ENCODE measurements around the gene PYROXD2. TPM values are rescaled to one million over a fixed set of nuclear protein-coding genes. Genes with fewer than 3 reads are reported as not detected.

The PYROXD2 gene
- total RNA-seq, 5 donors from 2014 or later (not counting 1 experiment from before 2014, with no cell fraction given), result 16.4 to 27.5 (median 20.0) TPM

- POLR2A ChIA-PET, result no interaction called here
- H3K36me3 ChIP-seq (ENCODE audit: control insufficient read depth in 2 of 2, extremely low read depth in 1 of 2, insufficient read depth in 1 of 2, low read length in 1 of 2), result no peaks in the 10 kb centered on the region
Measured at GRCh38 chr10:98365406-98366061, 49.4 kb downstream of the PYROXD2 start.

DNA sequence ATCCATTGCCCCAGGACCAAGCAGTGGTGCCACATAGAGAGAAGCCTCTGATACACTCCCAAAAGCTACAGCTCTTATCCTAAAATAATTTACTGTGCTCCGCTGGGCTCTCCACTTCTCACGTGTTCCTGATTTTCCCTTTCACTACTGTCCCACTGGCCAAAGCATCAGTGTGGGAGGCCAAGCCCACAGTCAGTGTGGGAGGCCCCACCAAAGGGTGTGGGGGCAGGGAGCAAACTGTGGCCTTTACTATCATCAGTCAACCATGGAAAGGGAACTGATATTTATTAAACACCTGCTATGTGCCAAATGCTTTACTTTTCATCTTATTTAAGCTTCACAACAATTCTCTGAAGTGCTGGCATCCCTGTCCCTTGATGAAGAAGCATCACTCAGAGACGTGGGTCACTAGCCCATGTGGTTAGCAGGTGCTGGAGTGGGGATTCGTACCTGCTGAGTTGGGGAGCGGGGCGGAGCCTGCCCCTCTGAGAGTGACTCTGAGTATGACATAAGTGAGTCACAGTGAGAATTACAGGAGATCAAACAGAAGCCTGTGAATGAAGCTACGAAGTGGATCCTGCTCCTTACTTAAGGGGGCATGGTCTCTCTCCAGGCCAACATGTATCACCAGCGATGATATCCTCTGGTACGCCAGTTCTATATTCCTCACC is 50.4 kb downstream of the PYROXD2 start:
- Mint-ChIP-seq H3K9me3 (no peaks in the 10 kb centered on the region), H3K4me3 (no peak overlapping the region), H3K27ac (no peak overlapping the region), H3K4me1 (peaks cover 0 to 6% (median 4%) of the 10 kb centered on the region in 3 donors), H3K27me3 (peaks cover 4 to 8% of the 10 kb centered on the region in 2 donors), H3K36me3 (no peaks in the 10 kb centered on the region)
- CTCF ChIA-PET, result no interaction called here
- Histone ChIP-seq H3K4me1 (ENCODE audit: control insufficient read depth in 1 of 2, extremely low read depth in 1 of 2, insufficient read depth in 2 of 2, low read length in 2 of 2) (peaks cover 0 to 6% of the 10 kb centered on the region in 2 experiments), H3K4me3 (ENCODE audit: control insufficient read depth in 1 of 2, extremely low read depth in 1 of 2, low read length in 1 of 2) (no peak overlapping the region), H3K36me3 (ENCODE audit: control insufficient read depth in 2 of 2, extremely low read depth in 1 of 2, insufficient read depth in 1 of 2, low read length in 1 of 2) (no peaks in the 10 kb centered on the region), H3K9me3 (no peaks in the 10 kb centered on the region), H3K27ac (ENCODE audit: low read length) (no peak overlapping the region), H3K27me3 (replicated peaks in 1 of 2; ENCODE audit: control insufficient read depth in 2 of 2, extremely low read depth in 1 of 2, insufficient read depth in 2 of 2, low read length in 1 of 2) (peaks cover 0 to 3% of the 10 kb centered on the region in 2 experiments)
- POLR2A ChIA-PET, result no interaction called here
- no CpG with 5 or more reads among the region's 9 CpGs for WGBS (ENCODE audit: insufficient coverage)
- no peak for DNase-seq
- no peak for ATAC-seq (replicated peaks in 1 of 4)

More at GRCh38 chr10:98365406-98366061, 49.4 kb downstream of the PYROXD2 start:
- Mint-ChIP-seq H3K9me3 (no peaks in the 10 kb centered on the region), H3K27me3 (peaks cover 4 to 9% of the 10 kb centered on the region in 2 donors), H3K4me1 (peaks cover 0 to 6% (median 4%) of the 10 kb centered on the region in 3 donors), H3K4me3 (no peak overlapping the region), H3K27ac (no peak overlapping the region), H3K36me3 (no peaks in the 10 kb centered on the region)
- WGBS (ENCODE audit: insufficient coverage), result 85% methylated on average over 16 of the region's 18 CpGs
- Histone ChIP-seq H3K9me3 (no peaks in the 10 kb centered on the region), H3K27me3 (replicated peaks in 1 of 2; ENCODE audit: control insufficient read depth in 2 of 2, extremely low read depth in 1 of 2, insufficient read depth in 2 of 2, low read length in 1 of 2) (peaks cover 0 to 3% of the 10 kb centered on the region in 2 experiments), H3K4me1 (ENCODE audit: control insufficient read depth in 1 of 2, extremely low read depth in 1 of 2, insufficient read depth in 2 of 2, low read length in 2 of 2) (peaks cover 0 to 6% of the 10 kb centered on the region in 2 experiments), H3K27ac (ENCODE audit: low read length) (no peak overlapping the region), H3K4me3 (ENCODE audit: control insufficient read depth in 1 of 2, extremely low read depth in 1 of 2, low read length in 1 of 2) (no peak overlapping the region)
- CTCF ChIA-PET, result no interaction called here
- no peak for ATAC-seq (replicated peaks in 1 of 4)
- no peak for DNase-seq

DNA sequence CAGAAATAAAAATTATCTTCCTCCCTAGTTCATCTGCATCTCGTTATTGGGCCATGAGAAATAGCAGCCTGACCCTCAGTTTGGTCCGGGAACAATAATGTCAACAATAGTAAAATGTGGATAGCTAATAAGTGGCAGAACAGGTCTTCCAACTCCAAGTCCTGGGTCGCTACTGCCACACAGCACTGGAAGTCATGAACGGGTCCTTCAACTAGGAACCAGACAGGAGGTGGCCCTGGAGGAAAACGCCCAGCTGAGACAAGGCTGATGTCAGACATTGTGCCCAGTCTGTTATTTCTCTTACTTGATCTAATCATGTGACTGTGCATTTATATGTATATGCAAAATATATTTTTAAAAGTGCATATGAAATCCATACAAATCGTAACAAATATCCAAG is 51.8 kb downstream of the PYROXD2 start:
- H3K36me3 ChIP-seq (ENCODE audit: control insufficient read depth in 2 of 2, extremely low read depth in 1 of 2, insufficient read depth in 1 of 2, low read length in 1 of 2), result no peaks in the 10 kb centered on the region
- H3K4me3 ChIP-seq (ENCODE audit: control insufficient read depth in 1 of 2, extremely low read depth in 1 of 2, low read length in 1 of 2), result no peak overlapping the region
- peaks cover 5 to 8% of the 10 kb centered on the region in 2 donors for H3K27me3 Mint-ChIP-seq
- H3K4me1 ChIP-seq (ENCODE audit: control insufficient read depth in 1 of 2, extremely low read depth in 1 of 2, insufficient read depth in 2 of 2, low read length in 2 of 2), result peaks cover 0 to 6% of the 10 kb centered on the region in 2 experiments
- POLR2A ChIA-PET, result no interaction called here
- CTCF ChIA-PET, result no interaction called here
- no peak overlapping the region for H3K4me3 Mint-ChIP-seq
- no peak overlapping the region for H3K27ac Mint-ChIP-seq
- H3K4me1 Mint-ChIP-seq, result peaks cover 0 to 6% (median 4%) of the 10 kb centered on the region in 3 donors
- ATAC-seq (replicated peaks in 1 of 4) (no peak), DNase-seq (no peak)
- peaks cover 0 to 5% of the 10 kb centered on the region in 2 experiments for H3K27me3 ChIP-seq (replicated peaks in 1 of 2; ENCODE audit: control insufficient read depth in 2 of 2, extremely low read depth in 1 of 2, insufficient read depth in 2 of 2, low read length in 1 of 2)
- H3K36me3 Mint-ChIP-seq, result no peaks in the 10 kb centered on the region
- 94% methylated on average over 2 of the region's 6 CpGs for WGBS (ENCODE audit: insufficient coverage)
- no peaks in the 10 kb centered on the region for H3K9me3 Mint-ChIP-seq
- H3K27ac ChIP-seq (ENCODE audit: low read length), result no peak overlapping the region
- H3K9me3 ChIP-seq, result no peaks in the 10 kb centered on the region

DNA sequence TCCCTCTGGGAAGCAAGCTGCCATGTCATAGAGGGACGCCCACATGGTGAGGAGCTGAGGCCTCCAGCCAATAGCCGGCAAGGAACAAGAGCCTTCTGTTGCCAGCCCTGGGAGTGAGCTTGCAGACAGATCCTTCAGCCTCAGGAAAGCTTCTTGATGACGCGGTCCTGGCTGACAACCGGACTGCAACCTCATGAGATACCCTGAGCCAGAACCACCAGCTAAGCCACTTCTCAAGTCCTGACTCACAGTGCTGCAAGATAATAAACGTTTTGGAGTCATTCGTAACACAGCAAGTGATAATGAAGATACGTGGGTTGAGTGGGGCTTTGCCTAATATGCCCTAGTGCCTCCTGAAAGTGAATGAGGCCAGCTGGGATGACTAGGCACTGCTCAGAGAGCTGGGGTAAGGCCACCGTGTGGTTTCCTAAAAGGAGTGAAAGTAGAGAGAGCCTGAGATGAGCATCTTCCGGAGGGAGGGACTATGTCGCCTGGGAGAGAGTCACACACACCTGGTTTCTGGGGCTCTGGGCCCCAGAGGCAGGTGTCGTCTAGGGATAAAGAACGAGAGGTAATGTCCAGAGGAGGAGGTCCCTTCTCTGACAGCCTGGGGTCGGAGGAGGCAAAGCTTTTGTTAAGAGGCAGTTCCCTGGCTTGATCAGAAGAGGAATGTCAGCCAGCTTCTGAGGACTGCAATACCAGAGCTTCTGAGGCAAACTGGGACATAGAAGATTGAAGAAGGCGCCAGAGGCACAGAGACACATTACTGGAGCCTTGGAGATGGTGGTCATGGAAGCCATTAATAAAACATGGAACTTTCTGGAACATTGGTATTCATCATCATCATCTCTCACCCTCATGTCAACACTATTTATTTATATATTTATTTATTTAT is 53.6 kb downstream of the PYROXD2 start:
- Mint-ChIP-seq H3K27ac (no peak overlapping the region), H3K4me1 (peaks cover 0 to 6% (median 4%) of the 10 kb centered on the region in 3 donors), H3K4me3 (no peak overlapping the region), H3K9me3 (no peaks in the 10 kb centered on the region), H3K36me3 (no peaks in the 10 kb centered on the region), H3K27me3 (peaks cover 0 to 8% of the 10 kb centered on the region in 2 donors)
- POLR2A ChIA-PET, result no interaction called here
- no peak for DNase-seq
- Histone ChIP-seq H3K36me3 (ENCODE audit: control insufficient read depth in 2 of 2, extremely low read depth in 1 of 2, insufficient read depth in 1 of 2, low read length in 1 of 2) (no peaks in the 10 kb centered on the region), H3K27ac (ENCODE audit: low read length) (no peak overlapping the region), H3K9me3 (no peaks in the 10 kb centered on the region), H3K4me3 (ENCODE audit: control insufficient read depth in 1 of 2, extremely low read depth in 1 of 2, low read length in 1 of 2) (no peak overlapping the region), H3K4me1 (ENCODE audit: control insufficient read depth in 1 of 2, extremely low read depth in 1 of 2, insufficient read depth in 2 of 2, low read length in 2 of 2) (peaks cover 0 to 6% of the 10 kb centered on the region in 2 experiments), H3K27me3 (replicated peaks in 1 of 2; ENCODE audit: control insufficient read depth in 2 of 2, extremely low read depth in 1 of 2, insufficient read depth in 2 of 2, low read length in 1 of 2) (peaks cover 0 to 8% of the 10 kb centered on the region in 2 experiments)
- peak in 1 of 4 experiments; percentile 15 for ATAC-seq (replicated peaks in 1 of 4)
- CTCF ChIA-PET, result no interaction called here
- WGBS (ENCODE audit: insufficient coverage), result 19% methylated on average over 9 of the region's 15 CpGs

- no peak for ATAC-seq (replicated peaks in 1 of 4)
- ChIA-PET POLR2A (no interaction called here), CTCF (interaction anchor here in 1 of 2 donors (0.6 kb wide), 1 partner anchor 1325 kb away, joined by 4 read pairs; no protein-coding TSS in a partner anchor)
- H3K9me3 ChIP-seq, result no peaks in the 10 kb centered on the region
- DNase-seq, result no peak
- H3K27me3 ChIP-seq (replicated peaks in 1 of 2; ENCODE audit: control insufficient read depth in 2 of 2, extremely low read depth in 1 of 2, insufficient read depth in 2 of 2, low read length in 1 of 2), result peaks cover 0 to 21% of the 10 kb centered on the region in 2 experiments
- H3K36me3 Mint-ChIP-seq, result no peaks in the 10 kb centered on the region
- peaks cover 29 to 34% of the 10 kb centered on the region in 2 donors for H3K27me3 Mint-ChIP-seq
- peaks cover 0 to 6% of the 10 kb centered on the region in 2 experiments for H3K4me1 ChIP-seq (ENCODE audit: control insufficient read depth in 1 of 2, extremely low read depth in 1 of 2, insufficient read depth in 2 of 2, low read length in 2 of 2)
- no peak overlapping the region for H3K4me3 ChIP-seq (ENCODE audit: control insufficient read depth in 1 of 2, extremely low read depth in 1 of 2, low read length in 1 of 2)
- 73% methylated on average over 2 of the region's 5 CpGs for WGBS (ENCODE audit: insufficient coverage)
- peaks cover 0 to 6% (median 4%) of the 10 kb centered on the region in 3 donors for H3K4me1 Mint-ChIP-seq
- no peaks in the 10 kb centered on the region for H3K36me3 ChIP-seq (ENCODE audit: control insufficient read depth in 2 of 2, extremely low read depth in 1 of 2, insufficient read depth in 1 of 2, low read length in 1 of 2)
- no peaks in the 10 kb centered on the region for H3K9me3 Mint-ChIP-seq
- H3K4me3 Mint-ChIP-seq, result no peak overlapping the region
- H3K27ac ChIP-seq (ENCODE audit: low read length), result no peak overlapping the region
- H3K27ac Mint-ChIP-seq, result no peak overlapping the region
Measured at GRCh38 chr10:98357194-98357822, 57.7 kb downstream of the PYROXD2 start.

GRCh38 chr10:98354491-98354890 is 60.5 kb downstream of the PYROXD2 start:
- WGBS (ENCODE audit: insufficient coverage), result 83% methylated on average over 2 of the region's 3 CpGs
- no peaks in the 10 kb centered on the region for H3K9me3 ChIP-seq
- CTCF ChIA-PET, result no interaction called here
- ATAC-seq (replicated peaks in 1 of 4) (no peak), DNase-seq (no peak)
- no peaks in the 10 kb centered on the region for H3K4me1 ChIP-seq (ENCODE audit: control insufficient read depth in 1 of 2, extremely low read depth in 1 of 2, insufficient read depth in 2 of 2, low read length in 2 of 2)
- H3K9me3 Mint-ChIP-seq, result no peaks in the 10 kb centered on the region
- peaks cover 47 to 52% of the 10 kb centered on the region in 2 donors for H3K27me3 Mint-ChIP-seq
- POLR2A ChIA-PET, result no interaction called here
- no peak overlapping the region for H3K4me3 Mint-ChIP-seq
- H3K4me3 ChIP-seq (ENCODE audit: control insufficient read depth in 1 of 2, extremely low read depth in 1 of 2, low read length in 1 of 2), result no peak overlapping the region
- H3K4me1 Mint-ChIP-seq, result peaks cover 0 to 3% (median 2%) of the 10 kb centered on the region in 3 donors
- H3K36me3 Mint-ChIP-seq, result no peaks in the 10 kb centered on the region
- H3K27ac Mint-ChIP-seq, result peak overlapping the region in 1 of 2 donors; percentile 4
- no peaks in the 10 kb centered on the region for H3K36me3 ChIP-seq (ENCODE audit: control insufficient read depth in 2 of 2, extremely low read depth in 1 of 2, insufficient read depth in 1 of 2, low read length in 1 of 2)
- H3K27me3 ChIP-seq (replicated peaks in 1 of 2; ENCODE audit: control insufficient read depth in 2 of 2, extremely low read depth in 1 of 2, insufficient read depth in 2 of 2, low read length in 1 of 2), result peaks cover 0 to 32% of the 10 kb centered on the region in 2 experiments
- no peak overlapping the region for H3K27ac ChIP-seq (ENCODE audit: low read length)
